GM18520 (cell line): ENCODE data around the gene DSC3.
"Not testable (repeated sequence)": the region's sequence is repeated elsewhere in the genome, so short reads cannot be mapped to it uniquely, and the experiment has no call there.

Experiments used
- ATAC-seq: cut with Tn5 transposase; IDR thresholded peaks from one replicate; pipeline ENCODE4 v1.9.1; 2021; ENCODE audit not compliant: unreplicated experiment

Gene DSC3

GRCh38 chr18:30978091-30978490, 64.5 kb downstream of the DSC3 start:
- ATAC-seq = not testable (repeated sequence)

GRCh38 chr18:30971338-30971956, 71.1 kb downstream of the DSC3 start:
- peak; percentile 65 for ATAC-seq

- no peak for ATAC-seq
These were observed 72.2 kb downstream of the DSC3 start for GRCh38 chr18:30970196-30970816.

- no peak for ATAC-seq
These were observed 72.8 kb downstream of the DSC3 start for GRCh38 chr18:30969670-30970170.

GRCh38 chr18:30967701-30968100, 74.8 kb downstream of the DSC3 start:
- ATAC-seq = no peak

GRCh38 chr18:30965237-30965636, 77.3 kb downstream of the DSC3 start:
- no peak for ATAC-seq

GRCh38 chr18:30960661-30961060, 81.9 kb downstream of the DSC3 start:
- no peak for ATAC-seq

- ATAC-seq = no peak
These were observed 85.5 kb downstream of the DSC3 start for GRCh38 chr18:30957066-30957465.

- no peak for ATAC-seq
These were observed 88.3 kb downstream of the DSC3 start for GRCh38 chr18:30954262-30954661.

- no peak for ATAC-seq
These were observed 96.8 kb downstream of the DSC3 start for GRCh38 chr18:30945761-30946160.

GRCh38 chr18:30944773-30945417, 97.6 kb downstream of the DSC3 start:
- ATAC-seq = no peak

- ATAC-seq = no peak
These were observed 101.5 kb downstream of the DSC3 start for GRCh38 chr18:30940952-30941539.
